Hepatocyte (in vitro differentiated cells): ENCODE measurements around the gene NANOS2. TPM values are rescaled to one million over a fixed set of nuclear protein-coding genes. Genes with fewer than 3 reads are reported as not detected.

Experiments
- DNase-seq: peaks from one replicate; pipeline ENCODE4 v3.0.0-alpha.2; 2016; ENCODE audit warnings: low spot score
- H2AFZ ChIP-seq: fragments of 200-600 bp; sonication (generic); 2 replicates; pipeline ENCODE4 v1.6.0; 2016; ENCODE audit warnings: antibody characterized with exemption, mild to moderate bottlenecking
- H3K27ac ChIP-seq: fragments of 200-600 bp; sonication (generic); 2 replicates; pipeline ENCODE4 v1.5.1; 2016; ENCODE audit warnings: mild to moderate bottlenecking
- H3K27me3 ChIP-seq: fragments of 200-600 bp; sonication (generic); 2 replicates; pipeline ENCODE4 v1.6.1; 2016
- H3K36me3 ChIP-seq: fragments of 200-600 bp; sonication (generic); replicated peaks from 2 replicates; pipeline ENCODE4 v1.5.1; 2016; ENCODE audit warnings: low read depth; ENCODE audit not compliant: insufficient read depth
- H3K4me1 ChIP-seq: fragments of 200-600 bp; sonication (generic); 2 replicates; pipeline ENCODE4 v1.5.1; 2016; ENCODE audit warnings: mild to moderate bottlenecking, moderate library complexity; ENCODE audit not compliant: insufficient read depth
- H3K4me2 ChIP-seq: fragments of 200-600 bp; sonication (generic); 2 replicates; pipeline ENCODE4 v1.6.0; 2016
- H3K4me3 ChIP-seq: fragments of 200-600 bp; sonication (generic); 2 replicates; pipeline ENCODE4 v1.5.1; 2016; ENCODE audit warnings: mild to moderate bottlenecking
- H3K79me2 ChIP-seq: fragments of 200-600 bp; sonication (generic); 2 replicates; pipeline ENCODE4 v1.6.0; 2017; ENCODE audit warnings: mild to moderate bottlenecking
- H3K9me2 ChIP-seq: fragments of 200-600 bp; sonication (generic); replicated peaks from 2 replicates; pipeline ENCODE4 v1.6.0; 2017; ENCODE audit warnings: mild to moderate bottlenecking; ENCODE audit not compliant: insufficient read depth
- H3K9me3 ChIP-seq: fragments of 200-600 bp; sonication (generic); 2 replicates; pipeline ENCODE4 v1.5.1; 2016; ENCODE audit warnings: low read depth, mild to moderate bottlenecking
- H4K20me1 ChIP-seq: fragments of 200-600 bp; sonication (generic); 2 replicates; pipeline ENCODE4 v1.6.0; 2016; ENCODE audit warnings: mild to moderate bottlenecking; ENCODE audit not compliant: insufficient read depth, poor library complexity, severe bottlenecking
- CTCF ChIP-seq: fragments of 200-600 bp; sonication (generic); IDR thresholded peaks from 2 replicates; pipeline ENCODE4 v1.5.1; 2016; ENCODE audit warnings: antibody characterized with exemption, mild to moderate bottlenecking; ENCODE audit not compliant: poor library complexity
- EZH2 ChIP-seq: fragments of 200-600 bp; sonication (generic); IDR thresholded peaks from 2 replicates; pipeline ENCODE4 v1.6.1; 2016; ENCODE audit warnings: antibody characterized with exemption, mild to moderate bottlenecking, borderline replicate concordance
- EZH2phosphoT487 ChIP-seq: fragments of 200-600 bp; sonication (generic); IDR thresholded peaks from one replicate; pipeline ENCODE4 v1.6.1; 2018; ENCODE audit warnings: antibody characterized with exemption, mild to moderate bottlenecking, low read depth, moderate library complexity; ENCODE audit not compliant: unreplicated experiment, severe bottlenecking
- WGBS: methylation state at CpG from one replicate; pipeline ENCODE4 v1.1.6; 2016; ENCODE audit warnings: low lambda C conversion rate; ENCODE audit errors: missing lambda C conversion rate; 5-methylcytosine and 5-hydroxymethylcytosine counted together
- polyA plus RNA-seq: library from polyadenylated mRNA; unstranded; fragments of >200 nt; fragmentation: Nextera tagmentation; extraction: Ambion mirVana; gene quantifications from 2 replicates; pipeline ENCODE4 v1.2.1, GENCODE V29; 2016
- total RNA-seq: library from RNA; depleted of rRNA; stranded (reverse); fragments of >200 nt; gene quantifications from 2 replicates; pipeline ENCODE4 v1.2.3, GENCODE V29; 2014

NANOS2 gene
- total and polyA plus RNA-seq, 2 experiments from 2014 or later = not detected

- WGBS = 53% methylated on average over 10 of the region's 10 CpGs
- TF ChIP-seq CTCF = no peak
- no peak for TF ChIP-seq EZH2phosphoT487
- TF ChIP-seq EZH2 = no peak
- Histone ChIP-seq H3K36me3 (no peaks in the 10 kb centered on the region), H3K27me3 (no peaks in the 10 kb centered on the region), H3K9me3 (no peaks in the 10 kb centered on the region), H3K9me2 (no peaks in the 10 kb centered on the region), H4K20me1 (peaks cover 19% of the 10 kb centered on the region), H3K4me3 (no peak overlapping the region), H3K27ac (peak overlapping the region; percentile 96), H3K4me2 (peak overlapping the region; percentile 93), H3K4me1 (peaks cover 36% of the 10 kb centered on the region), H3K79me2 (peaks cover 22% of the 10 kb centered on the region), H2AFZ (no peak overlapping the region)
- peak; percentile 52 for DNase-seq
These were observed 33.3 kb downstream of the NANOS2 start for GRCh38 chr19:45881082-45881908.

GRCh38 chr19:45879971-45880370, 34.6 kb downstream of the NANOS2 start:
- Histone ChIP-seq H3K4me3 (no peak overlapping the region), H4K20me1 (peaks cover 15% of the 10 kb centered on the region), H3K4me2 (no peak overlapping the region), H3K4me1 (peaks cover 37% of the 10 kb centered on the region), H3K79me2 (peaks cover 15% of the 10 kb centered on the region), H2AFZ (no peak overlapping the region), H3K9me3 (no peaks in the 10 kb centered on the region), H3K36me3 (no peaks in the 10 kb centered on the region), H3K27me3 (no peaks in the 10 kb centered on the region), H3K27ac (peak overlapping the region; percentile 96), H3K9me2 (no peaks in the 10 kb centered on the region)
- TF ChIP-seq EZH2phosphoT487 (no peak), CTCF (no peak), EZH2 (no peak)
- WGBS = 75% methylated on average over 2 of the region's 2 CpGs
- no peak for DNase-seq

- no peak overlapping the region for H2AFZ ChIP-seq
- peaks cover 29% of the 10 kb centered on the region for H3K4me1 ChIP-seq
These were observed 35.5 kb downstream of the NANOS2 start for GRCh38 chr19:45879055-45879454.

GRCh38 chr19:45878043-45878794, 36.4 kb downstream of the NANOS2 start:
- peaks cover 31% of the 10 kb centered on the region for H3K4me1 ChIP-seq
- H3K9me3 ChIP-seq = no peaks in the 10 kb centered on the region
- H3K27ac ChIP-seq = peak overlapping the region; percentile 94
- DNase-seq = peak; percentile 71
- H3K9me2 ChIP-seq = no peaks in the 10 kb centered on the region
- no peaks in the 10 kb centered on the region for H3K27me3 ChIP-seq
- WGBS = 69% methylated on average over 11 of the region's 11 CpGs
- no peak for TF ChIP-seq EZH2
- TF ChIP-seq CTCF = no peak
- no peak for TF ChIP-seq EZH2phosphoT487
- H2AFZ ChIP-seq = no peak overlapping the region
- no peak overlapping the region for H3K4me3 ChIP-seq
- no peak overlapping the region for H3K4me2 ChIP-seq
- no peaks in the 10 kb centered on the region for H3K36me3 ChIP-seq
- H3K79me2 ChIP-seq = no peaks in the 10 kb centered on the region
- H4K20me1 ChIP-seq = no peaks in the 10 kb centered on the region

More at GRCh38 chr19:45879055-45879454, 35.5 kb downstream of the NANOS2 start:
- DNase-seq = no peak
- Histone ChIP-seq H4K20me1 (peaks cover 6% of the 10 kb centered on the region), H3K27me3 (no peaks in the 10 kb centered on the region), H3K36me3 (no peaks in the 10 kb centered on the region), H3K4me3 (no peak overlapping the region), H3K9me3 (no peaks in the 10 kb centered on the region), H3K4me2 (no peak overlapping the region), H3K27ac (peak overlapping the region; percentile 84), H3K79me2 (peaks cover 6% of the 10 kb centered on the region), H3K9me2 (no peaks in the 10 kb centered on the region)
- no peak for TF ChIP-seq EZH2
- WGBS = 88% methylated on average over 8 of the region's 8 CpGs
